ENCODE measurements around the gene SPAM1. TPM values are rescaled to one million over a fixed set of nuclear protein-coding genes. Genes with fewer than 3 reads are reported as not detected.
"Not testable (repeated sequence)": the region's sequence is repeated elsewhere in the genome, so short reads cannot be mapped to it uniquely, and the experiment has no call there.

SPAM1 gene
- total RNA-seq, 2 donors from 2014 or later = not detected

DNA sequence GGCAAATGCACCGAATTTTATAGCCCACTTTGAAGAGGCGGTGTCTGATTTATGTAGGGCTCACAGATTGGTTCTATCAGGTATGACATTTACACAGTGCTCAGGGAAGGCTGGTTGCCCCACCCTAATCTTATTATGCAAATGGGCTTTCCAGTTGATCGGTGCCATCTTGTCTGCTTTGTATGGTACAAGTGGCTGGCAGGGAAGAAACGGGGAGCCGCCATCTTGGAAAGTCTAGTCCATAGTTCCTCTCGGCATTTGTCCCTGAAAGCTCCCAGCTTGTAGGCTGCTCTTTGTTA lies 71.2 kb downstream of the SPAM1 start:
- DNase-seq = no peak
- no peaks in the 10 kb centered on the region for H3K4me1 ChIP-seq
- intact Hi-C loops (cut with DNase I) = no loop called here

DNA sequence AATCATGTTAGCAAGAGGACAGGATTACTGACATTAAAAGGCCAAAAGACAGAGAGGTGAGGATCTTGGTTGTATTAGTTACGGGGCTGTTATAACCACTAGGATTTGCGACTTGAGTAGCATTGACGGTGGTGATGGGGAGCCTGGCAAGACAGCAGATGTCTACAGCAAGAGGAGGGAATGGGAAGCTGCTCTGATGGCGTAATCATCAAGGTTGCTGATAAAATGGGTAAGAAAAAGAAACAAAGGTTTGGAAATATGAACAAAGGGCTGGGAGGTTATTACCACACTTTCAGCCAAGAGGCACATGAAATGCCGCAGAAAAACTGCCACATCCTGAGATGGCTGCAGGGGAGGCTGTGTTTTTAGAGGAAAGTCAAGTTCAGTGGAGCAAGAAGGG lies 73.9 kb downstream of the SPAM1 start:
- DNase-seq = no peak
- H3K36me3 ChIP-seq = no peaks in the 10 kb centered on the region
- H3K9me3 ChIP-seq = no peaks in the 10 kb centered on the region
- intact Hi-C loops (cut with DNase I) = no loop called here
- H3K9ac ChIP-seq (ENCODE audit: low read depth in 2 of 2, low read length in 2 of 2) = no peak overlapping the region
- H3K27ac ChIP-seq = no peak overlapping the region
- TF ChIP-seq, protein P1, sequence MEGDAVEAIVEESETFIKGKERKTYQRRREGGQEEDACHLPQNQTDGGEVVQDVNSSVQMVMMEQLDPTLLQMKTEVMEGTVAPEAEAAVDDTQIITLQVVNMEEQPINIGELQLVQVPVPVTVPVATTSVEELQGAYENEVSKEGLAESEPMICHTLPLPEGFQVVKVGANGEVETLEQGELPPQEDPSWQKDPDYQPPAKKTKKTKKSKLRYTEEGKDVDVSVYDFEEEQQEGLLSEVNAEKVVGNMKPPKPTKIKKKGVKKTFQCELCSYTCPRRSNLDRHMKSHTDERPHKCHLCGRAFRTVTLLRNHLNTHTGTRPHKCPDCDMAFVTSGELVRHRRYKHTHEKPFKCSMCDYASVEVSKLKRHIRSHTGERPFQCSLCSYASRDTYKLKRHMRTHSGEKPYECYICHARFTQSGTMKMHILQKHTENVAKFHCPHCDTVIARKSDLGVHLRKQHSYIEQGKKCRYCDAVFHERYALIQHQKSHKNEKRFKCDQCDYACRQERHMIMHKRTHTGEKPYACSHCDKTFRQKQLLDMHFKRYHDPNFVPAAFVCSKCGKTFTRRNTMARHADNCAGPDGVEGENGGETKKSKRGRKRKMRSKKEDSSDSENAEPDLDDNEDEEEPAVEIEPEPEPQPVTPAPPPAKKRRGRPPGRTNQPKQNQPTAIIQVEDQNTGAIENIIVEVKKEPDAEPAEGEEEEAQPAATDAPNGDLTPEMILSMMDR (IDR thresholded peaks at IDR 0.05) = no peak
- no peaks in the 10 kb centered on the region for H3K27me3 ChIP-seq
- H3K4me3 ChIP-seq = no peak overlapping the region
- H3K4me1 ChIP-seq = no peaks in the 10 kb centered on the region

More for the DNA sequence above, 71.2 kb downstream of the SPAM1 start:
- H3K9ac ChIP-seq (ENCODE audit: low read depth in 2 of 2, low read length in 2 of 2) = no peak overlapping the region
- H3K27me3 ChIP-seq = no peaks in the 10 kb centered on the region
- H3K9me3 ChIP-seq = no peaks in the 10 kb centered on the region
- TF ChIP-seq, protein P1 (IDR thresholded peaks at IDR 0.05) = no peak
- no peak overlapping the region for H3K27ac ChIP-seq
- H3K4me3 ChIP-seq = no peak overlapping the region
- no peaks in the 10 kb centered on the region for H3K36me3 ChIP-seq

DNA sequence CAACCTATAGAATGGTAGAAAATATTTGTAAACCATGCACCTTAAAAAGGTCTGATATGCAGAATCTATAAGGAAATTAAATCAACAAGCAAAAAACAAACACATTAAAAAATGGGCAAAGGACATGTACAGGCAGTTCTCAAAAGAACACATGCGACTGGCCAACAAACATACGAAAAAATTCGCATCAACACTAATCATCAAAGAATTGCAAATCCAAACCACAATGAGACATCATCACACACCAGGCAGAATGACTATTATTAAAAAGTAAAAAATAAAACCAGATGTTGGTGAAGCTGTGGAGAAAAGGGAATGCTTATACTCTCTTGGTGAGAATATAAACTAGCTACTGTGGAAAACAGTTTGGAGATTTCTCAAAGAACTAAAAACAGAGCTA lies 74.7 kb downstream of the SPAM1 start:
- TF ChIP-seq, protein P1 (IDR thresholded peaks at IDR 0.05) = no peak
- intact Hi-C loops (cut with DNase I) = no loop called here
- no peak overlapping the region for H3K9ac ChIP-seq (ENCODE audit: low read depth in 2 of 2, low read length in 2 of 2)
- no peak overlapping the region for H3K27ac ChIP-seq
- H3K27me3 ChIP-seq = no peaks in the 10 kb centered on the region
- no peaks in the 10 kb centered on the region for H3K9me3 ChIP-seq
- H3K36me3 ChIP-seq = no peaks in the 10 kb centered on the region
- no peaks in the 10 kb centered on the region for H3K4me1 ChIP-seq
- H3K4me3 ChIP-seq = no peak overlapping the region
- no peak for DNase-seq

DNA sequence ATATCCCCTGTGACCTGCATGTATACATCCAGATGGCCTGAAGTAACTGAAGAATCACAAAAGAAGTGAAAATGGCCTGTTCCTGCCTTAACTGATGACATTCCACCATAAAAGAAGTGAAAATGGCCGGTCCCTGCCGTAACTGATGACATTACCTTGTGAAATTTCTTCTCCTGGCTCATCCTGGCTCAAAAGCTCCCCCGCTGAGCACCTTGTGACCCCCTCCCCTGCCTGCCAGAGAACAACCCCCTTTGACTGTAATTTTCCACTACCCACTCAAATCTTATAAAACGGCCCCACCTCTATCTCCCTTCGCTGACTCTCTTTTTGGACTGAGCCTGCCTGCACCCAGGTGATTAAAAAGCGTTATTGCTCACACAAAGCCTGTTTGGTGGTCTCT lies 83.3 kb downstream of the SPAM1 start:
- H3K27ac ChIP-seq; H3K27me3 ChIP-seq; H3K4me1 ChIP-seq; DNase-seq; H3K36me3 ChIP-seq; intact Hi-C loops (cut with DNase I); H3K9me3 ChIP-seq; H3K9ac ChIP-seq (ENCODE audit: low read depth in 2 of 2, low read length in 2 of 2); H3K4me3 ChIP-seq: not testable (repeated sequence)

DNA sequence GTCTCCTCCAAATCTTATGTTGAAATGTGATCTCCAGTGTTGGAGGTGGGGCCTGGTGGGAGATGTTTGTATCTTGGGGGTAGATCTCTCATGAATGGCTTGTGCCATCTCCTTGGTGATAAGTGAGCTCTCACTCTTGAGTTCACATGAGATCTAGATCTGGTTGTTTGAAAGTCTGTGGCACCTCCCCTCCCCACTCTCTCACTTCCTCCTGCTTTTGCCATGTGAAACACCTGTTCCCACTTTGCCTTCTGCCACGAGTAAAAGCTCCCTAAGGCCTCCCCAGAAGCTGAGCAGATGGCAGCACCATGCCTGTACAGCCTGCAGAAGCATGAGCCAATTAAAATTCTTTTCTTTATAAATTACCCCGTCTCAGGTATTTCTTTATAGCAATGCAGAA lies 84.3 kb downstream of the SPAM1 start:
- H3K4me1 ChIP-seq = no peaks in the 10 kb centered on the region
- no peaks in the 10 kb centered on the region for H3K9me3 ChIP-seq
- intact Hi-C loops (cut with DNase I) = no loop called here
- no peak overlapping the region for H3K27ac ChIP-seq
- TF ChIP-seq, protein P1 (IDR thresholded peaks at IDR 0.05) = no peak
- no peak overlapping the region for H3K9ac ChIP-seq (ENCODE audit: low read depth in 2 of 2, low read length in 2 of 2)
- no peak overlapping the region for H3K4me3 ChIP-seq
- H3K36me3 ChIP-seq = no peaks in the 10 kb centered on the region
- DNase-seq = no peak
- no peaks in the 10 kb centered on the region for H3K27me3 ChIP-seq

Other genes starting within 250 kb of the SPAM1 start
- 100 to 1,000 TPM in 1 of 2 donors, 10 to 100 TPM in 1; 54.9 to 126 TPM for gene WASL, start 176.2 kb upstream of the SPAM1 start, total RNA-seq
- gene HYAL4, start 80.1 kb upstream of the SPAM1 start, total RNA-seq = not detected
- gene TMEM229A, start 107.8 kb downstream of the SPAM1 start, total RNA-seq = not detected